Measurements from ENCODE around the gene TTC33. TPM values are rescaled to one million over a fixed set of nuclear protein-coding genes. Genes with fewer than 3 reads are reported as not detected.
"Not testable (repeated sequence)": the region's sequence is repeated elsewhere in the genome, so short reads cannot be mapped to it uniquely, and the experiment has no call there.

The TTC33 gene
- total RNA-seq, 4 donors from 2014 or later, result 11.3 to 19.0 (median 14.9) TPM

- Histone ChIP-seq H3K4me1 (peaks cover 0 to 8% (median 2%) of the 10 kb centered on the region in 4 donors), H3K27ac (no peak overlapping the region), H3K9me3 (no peaks in the 10 kb centered on the region), H3K4me3 (no peak overlapping the region), H3K27me3 (no peaks in the 10 kb centered on the region), H3K36me3 (no peaks in the 10 kb centered on the region)
- no peak for DNase-seq
- TF ChIP-seq CTCF (IDR thresholded peaks at IDR 0.05) (no peak), POLR2A (IDR thresholded peaks at IDR 0.05) (no peak)
Observed at GRCh38 chr5:40648150-40648549, 107.6 kb downstream of the TTC33 start.

GRCh38 chr5:40646266-40646665 is 109.5 kb downstream of the TTC33 start:
- Histone ChIP-seq H3K9me3 (no peaks in the 10 kb centered on the region), H3K4me1 (no peaks in the 10 kb centered on the region), H3K27ac (peak overlapping the region in 1 of 4 donors; percentile 21), H3K4me3 (no peak overlapping the region), H3K36me3 (no peaks in the 10 kb centered on the region), H3K27me3 (no peaks in the 10 kb centered on the region)
- TF ChIP-seq POLR2A (IDR thresholded peaks at IDR 0.05) (no peak), CTCF (IDR thresholded peaks at IDR 0.05) (no peak)
- no peak for DNase-seq

GRCh38 chr5:40639531-40639930 is 116.2 kb downstream of the TTC33 start:
- not testable (repeated sequence) for H3K9me3 ChIP-seq, DNase-seq, H3K27ac ChIP-seq, H3K36me3 ChIP-seq, H3K4me1 ChIP-seq, H3K27me3 ChIP-seq, H3K4me3 ChIP-seq

- H3K27me3 ChIP-seq, result no peaks in the 10 kb centered on the region
- H3K9me3 ChIP-seq, result peaks cover 0 to 7% (median 0%) of the 10 kb centered on the region in 4 donors
- no peaks in the 10 kb centered on the region for H3K36me3 ChIP-seq
- H3K4me1 ChIP-seq, result no peaks in the 10 kb centered on the region
- H3K27ac ChIP-seq, result no peak overlapping the region
- no peak for TF ChIP-seq POLR2A (IDR thresholded peaks at IDR 0.05)
- H3K4me3 ChIP-seq, result no peak overlapping the region
- no peak for DNase-seq
Observed at GRCh38 chr5:40634593-40634992, 121.2 kb downstream of the TTC33 start.

- TF ChIP-seq POLR2A (IDR thresholded peaks at IDR 0.05) (no peak), CTCF (IDR thresholded peaks at IDR 0.05) (no peak)
- DNase-seq, result peak in 1 of 3 donors; percentile 62
- H3K4me1 ChIP-seq, result no peaks in the 10 kb centered on the region
- no peak overlapping the region for H3K4me3 ChIP-seq
- H3K9me3 ChIP-seq, result peaks cover 0 to 7% (median 0%) of the 10 kb centered on the region in 4 donors
- no peaks in the 10 kb centered on the region for H3K27me3 ChIP-seq
- H3K36me3 ChIP-seq, result no peaks in the 10 kb centered on the region
- H3K27ac ChIP-seq, result no peak overlapping the region
Observed at GRCh38 chr5:40634154-40634553, 121.6 kb downstream of the TTC33 start.

- Histone ChIP-seq H3K36me3 (no peaks in the 10 kb centered on the region), H3K4me1 (no peaks in the 10 kb centered on the region), H3K4me3 (no peak overlapping the region), H3K9me3 (no peaks in the 10 kb centered on the region), H3K27me3 (no peaks in the 10 kb centered on the region), H3K27ac (no peak overlapping the region)
- DNase-seq, result no peak
- TF ChIP-seq CTCF (IDR thresholded peaks at IDR 0.05) (no peak), POLR2A (IDR thresholded peaks at IDR 0.05) (no peak)
Observed at GRCh38 chr5:40631236-40631635, 124.5 kb downstream of the TTC33 start.

- TF ChIP-seq POLR2A (IDR thresholded peaks at IDR 0.05), result no peak
- TF ChIP-seq CTCF (IDR thresholded peaks at IDR 0.05), result no peak
- no peaks in the 10 kb centered on the region for H3K27me3 ChIP-seq
- no peak for DNase-seq
- H3K36me3 ChIP-seq, result no peaks in the 10 kb centered on the region
- no peaks in the 10 kb centered on the region for H3K4me1 ChIP-seq
- no peaks in the 10 kb centered on the region for H3K9me3 ChIP-seq
- no peak overlapping the region for H3K4me3 ChIP-seq
- no peak overlapping the region for H3K27ac ChIP-seq
Observed at GRCh38 chr5:40630126-40630525, 125.6 kb downstream of the TTC33 start.

Measured in Peyer's patch (tissue), 4 donors.